HepG2 (cell line): ENCODE measurements around the gene STX8.

Experiments used
- BRCA1 ChIP-seq: sonication (generic); formaldehyde crosslinking; IDR thresholded peaks from 2 replicates; pipeline ENCODE4 v1.4.0; 2020; ENCODE audit warnings: missing genetic modification reagents
- FOXK1 ChIP-seq: sonication (generic); formaldehyde crosslinking; IDR thresholded peaks from 2 replicates; pipeline ENCODE4 v1.4.0; 2020; ENCODE audit warnings: low read depth, missing genetic modification reagents, borderline replicate concordance
- GTF2F1 ChIP-seq: fragments of 150-350 bp; IDR thresholded peaks from 2 replicates; pipeline ENCODE4 v1.6.1; 2014; ENCODE audit warnings: low read length
- KDM5A ChIP-seq: fragments of 200-600 bp; sonication (generic); IDR thresholded peaks from 2 replicates; pipeline ENCODE4 v1.7.0; 2018; ENCODE audit warnings: antibody characterized with exemption, mild to moderate bottlenecking, low read length, borderline replicate concordance
- ZNF282 ChIP-seq: fragments of 450-650 bp; IDR thresholded peaks from 2 replicates; pipeline ENCODE4 v1.6.1; 2018; ENCODE audit not compliant: partially characterized antibody
- TF ChIP-seq, protein P1 (sequence below): sonication (generic); formaldehyde crosslinking; IDR thresholded peaks from 2 replicates; pipeline ENCODE4 v1.5.0; 2020; ENCODE audit warnings: missing genetic modification reagents

DNA sequence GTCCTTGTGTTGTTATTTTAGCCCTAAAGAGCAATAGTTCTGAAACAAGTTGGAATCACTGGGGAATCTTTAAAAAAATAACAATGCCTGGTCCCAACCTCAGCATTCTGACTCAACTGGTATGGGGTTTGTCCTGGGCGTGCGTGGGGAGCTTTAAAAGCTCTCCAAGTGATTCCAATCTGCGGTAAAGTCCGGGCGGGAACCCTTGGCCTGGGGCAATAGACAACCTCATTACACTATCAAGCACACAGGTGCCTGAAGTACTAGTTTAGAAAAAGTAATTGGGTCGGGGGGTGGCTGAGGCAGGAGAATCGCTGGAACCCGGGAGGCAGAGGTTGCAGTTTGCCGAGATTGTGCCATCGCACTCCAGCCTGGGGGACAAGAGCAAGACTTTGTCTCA lies 4.4 kb downstream of the STX8 start:
- TF ChIP-seq FOXK1 (CRISPR knock-in tag) (no peak), GTF2F1 (no peak), KDM5A (no peak), ZNF282 (no peak), BRCA1 (CRISPR knock-in tag) (no peak)
- TF ChIP-seq, protein P1, sequence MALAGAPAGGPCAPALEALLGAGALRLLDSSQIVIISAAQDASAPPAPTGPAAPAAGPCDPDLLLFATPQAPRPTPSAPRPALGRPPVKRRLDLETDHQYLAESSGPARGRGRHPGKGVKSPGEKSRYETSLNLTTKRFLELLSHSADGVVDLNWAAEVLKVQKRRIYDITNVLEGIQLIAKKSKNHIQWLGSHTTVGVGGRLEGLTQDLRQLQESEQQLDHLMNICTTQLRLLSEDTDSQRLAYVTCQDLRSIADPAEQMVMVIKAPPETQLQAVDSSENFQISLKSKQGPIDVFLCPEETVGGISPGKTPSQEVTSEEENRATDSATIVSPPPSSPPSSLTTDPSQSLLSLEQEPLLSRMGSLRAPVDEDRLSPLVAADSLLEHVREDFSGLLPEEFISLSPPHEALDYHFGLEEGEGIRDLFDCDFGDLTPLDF = no peak
